Endodermal cell (in vitro differentiated cells): ENCODE data around the gene PTPN5. TPM values are rescaled to one million over a fixed set of nuclear protein-coding genes. Genes with fewer than 3 reads are reported as not detected.
A peak's percentile ranks its signal among the peaks of the same experiment; 100 is the strongest.

ENCODE experiments used
- DNase-seq: peaks from one replicate; pipeline ENCODE4 v3.0.0-alpha.2; 2017
- H3K27ac ChIP-seq: 2 replicates; pipeline ENCODE4 v1.5.1; 2013; ENCODE audit warnings: mild to moderate bottlenecking, low read depth, low read length, moderate library complexity
- H3K27me3 ChIP-seq: 2 replicates; pipeline ENCODE4 v1.6.1; 2013; ENCODE audit warnings: mild to moderate bottlenecking, low read length, moderate library complexity; ENCODE audit not compliant: insufficient read depth, control insufficient read depth, poor library complexity, severe bottlenecking
- H3K36me3 ChIP-seq: 2 replicates; pipeline ENCODE4 v1.7.0; 2013; ENCODE audit warnings: mild to moderate bottlenecking, low read length, moderate library complexity; ENCODE audit not compliant: control insufficient read depth, insufficient read depth
- H3K4me1 ChIP-seq: one replicate; pipeline ENCODE4 v1.7.0; 2013; ENCODE audit warnings: low read length; ENCODE audit not compliant: control insufficient read depth, insufficient read depth
- H3K4me3 ChIP-seq: 2 replicates; pipeline ENCODE4 v1.5.1; 2013; ENCODE audit warnings: mild to moderate bottlenecking, low read length, moderate library complexity
- H3K9ac ChIP-seq: 2 replicates; pipeline ENCODE4 v1.6.1; 2013; ENCODE audit warnings: mild to moderate bottlenecking, low read length, moderate library complexity; ENCODE audit not compliant: poor library complexity, severe bottlenecking; ENCODE audit errors: extremely low read depth
- H3K9me3 ChIP-seq: 2 replicates; pipeline ENCODE4 v1.6.1; 2013; ENCODE audit warnings: mild to moderate bottlenecking, low read length, moderate library complexity; ENCODE audit not compliant: control insufficient read depth
- H3K27ac Mint-ChIP-seq: 2 replicates; pipeline ENCODE4 v1.8.0; 2020; ENCODE audit warnings: mixed read lengths
- H3K27me3 Mint-ChIP-seq: 2 replicates; pipeline ENCODE4 v1.8.0; 2021; ENCODE audit warnings: mild to moderate bottlenecking, mixed read lengths; ENCODE audit not compliant: insufficient read depth
- H3K36me3 Mint-ChIP-seq: 2 replicates; pipeline ENCODE4 v1.8.0; 2020; ENCODE audit warnings: low read depth, mixed read lengths
- H3K4me1 Mint-ChIP-seq: 2 replicates; pipeline ENCODE4 v1.8.0; 2020; ENCODE audit warnings: mixed read lengths
- H3K4me3 Mint-ChIP-seq: 2 replicates; pipeline ENCODE4 v1.8.0; 2020; ENCODE audit warnings: mild to moderate bottlenecking, moderate library complexity, mixed read lengths
- H3K9me3 Mint-ChIP-seq: 2 replicates; pipeline ENCODE4 v1.8.0; 2020; ENCODE audit warnings: mild to moderate bottlenecking, mixed read lengths
- CTCF ChIP-seq: fragments of 200-600 bp; sonication (generic); conservative IDR thresholded peaks from 2 replicates; pipeline ENCODE4 v1.5.0; 2021; ENCODE audit warnings: antibody characterized with exemption, mild to moderate bottlenecking
- WGBS, 2 experiments: methylation state at CpG; one replicate each; pipeline versions ENCODE4 v1.1.5 to v1.1.7; 2013; ENCODE audit warnings: missing lambda C conversion rate in 2 of 2, mixed read lengths in 1 of 2; ENCODE audit not compliant: insufficient coverage in 1 of 2, insufficient read length in 1 of 2; 5-methylcytosine and 5-hydroxymethylcytosine counted together
- total RNA-seq, 2 donors: library from RNA; stranded (reverse); fragmentation: NEBNext Ultra II Directional in 1 of 2; extraction: Animal tissue kit (Norgen Biotek cat#: 25700) in 1 of 2; gene quantifications; 2 replicates in 1 of 2; 3 replicates in 1 of 2; pipeline ENCODE4 v1.2.1, GENCODE V29; 2021

PTPN5 gene
- total RNA-seq, 2 donors from 2014 or later: 27.6 to 51.0 TPM

- Mint-ChIP-seq H3K4me3 (no peak overlapping the region), H3K36me3 (peaks cover 7% of the 10 kb centered on the region), H3K9me3 (no peaks in the 10 kb centered on the region), H3K27ac (no peak overlapping the region), H3K4me1 (peaks cover 21% of the 10 kb centered on the region), H3K27me3 (peaks cover 5% of the 10 kb centered on the region)
- no peaks in the 10 kb centered on the region for H3K36me3 ChIP-seq
- WGBS, 2 experiments: 83 to 86% methylated on average over 8 to 10 of the region's 13 CpGs
- peaks cover 5% of the 10 kb centered on the region for H3K4me1 ChIP-seq
- no peaks in the 10 kb centered on the region for H3K27me3 ChIP-seq
- no peak overlapping the region for H3K4me3 ChIP-seq
- DNase-seq: no peak
- no peak for TF ChIP-seq CTCF
- H3K9me3 ChIP-seq: no peaks in the 10 kb centered on the region
- H3K27ac ChIP-seq: no peak overlapping the region
- no peak overlapping the region for H3K9ac ChIP-seq
These were observed 20.1 kb downstream of the PTPN5 start for GRCh38 chr11:18771266-18772035.

GRCh38 chr11:18770479-18771125 lies 21.0 kb downstream of the PTPN5 start:
- 83 to 85% methylated on average over 8 to 11 of the region's 11 CpGs for WGBS, 2 experiments
- no peak for TF ChIP-seq CTCF
- no peaks in the 10 kb centered on the region for H3K36me3 ChIP-seq
- H3K27me3 ChIP-seq: no peaks in the 10 kb centered on the region
- H3K9me3 ChIP-seq: no peaks in the 10 kb centered on the region
- peaks cover 5% of the 10 kb centered on the region for H3K4me1 ChIP-seq
- no peak overlapping the region for H3K27ac Mint-ChIP-seq
- H3K4me3 Mint-ChIP-seq: no peak overlapping the region
- H3K27ac ChIP-seq: no peak overlapping the region
- peaks cover 5% of the 10 kb centered on the region for H3K27me3 Mint-ChIP-seq
- no peak for DNase-seq
- no peak overlapping the region for H3K4me3 ChIP-seq
- no peak overlapping the region for H3K9ac ChIP-seq
- H3K9me3 Mint-ChIP-seq: no peaks in the 10 kb centered on the region
- H3K4me1 Mint-ChIP-seq: peaks cover 21% of the 10 kb centered on the region
- peaks cover 7% of the 10 kb centered on the region for H3K36me3 Mint-ChIP-seq

GRCh38 chr11:18769802-18770456 lies 21.7 kb downstream of the PTPN5 start:
- Histone ChIP-seq H3K4me1 (peaks cover 5% of the 10 kb centered on the region), H3K27ac (no peak overlapping the region), H3K27me3 (no peaks in the 10 kb centered on the region), H3K9ac (no peak overlapping the region), H3K9me3 (no peaks in the 10 kb centered on the region), H3K4me3 (no peak overlapping the region), H3K36me3 (no peaks in the 10 kb centered on the region)
- TF ChIP-seq CTCF: no peak
- H3K4me1 Mint-ChIP-seq: peaks cover 21% of the 10 kb centered on the region
- peak; percentile 75 for DNase-seq
- peaks cover 5% of the 10 kb centered on the region for H3K27me3 Mint-ChIP-seq
- WGBS, 2 experiments: 52 to 55% methylated on average over 7 of the region's 8 CpGs
- no peak overlapping the region for H3K4me3 Mint-ChIP-seq
- peaks cover 7% of the 10 kb centered on the region for H3K36me3 Mint-ChIP-seq
- no peak overlapping the region for H3K27ac Mint-ChIP-seq
- H3K9me3 Mint-ChIP-seq: no peaks in the 10 kb centered on the region
